Spleen (tissue), 11 donors: ENCODE measurements around the gene FAAP100. TPM values are rescaled to one million over a fixed set of nuclear protein-coding genes. Genes with fewer than 3 reads are reported as not detected.

Source experiments
- DNase-seq: peaks from one replicate; pipeline ENCODE4 v3.0.0-alpha.2; 2020
- H3K27ac ChIP-seq, 8 donors: fragments of 200-600 bp; sonication (generic) in 7 of 8; 1 replicate in 4 of 8; 2 replicates in 4 of 8; pipeline versions ENCODE4 v1.5.0 to v1.8.0; 2016 to 2021; ENCODE audit warnings: inconsistent platforms in 4 of 8, mild to moderate bottlenecking in 4 of 8, moderate library complexity in 1 of 8
- H3K27me3 ChIP-seq, 7 donors: fragments of 200-600 bp; sonication (generic) in 6 of 7; replicated peaks in 1 of 7; 1 replicate in 4 of 7; 2 replicates in 3 of 7; pipeline versions ENCODE4 v1.5.0 to v1.8.0; 2016 to 2021; ENCODE audit warnings: inconsistent platforms in 3 of 7, mild to moderate bottlenecking in 1 of 7
- H3K36me3 ChIP-seq, 6 donors: fragments of 200-600 bp; sonication (generic) in 5 of 6; 1 replicate in 4 of 6; 2 replicates in 2 of 6; pipeline versions ENCODE4 v1.5.0 to v1.8.0; 2016 to 2021; ENCODE audit warnings: inconsistent platforms in 2 of 6
- H3K4me1 ChIP-seq, 6 donors: fragments of 200-600 bp; sonication (generic) in 5 of 6; 1 replicate in 3 of 6; 2 replicates in 3 of 6; pipeline versions ENCODE4 v1.5.0 to v1.8.0; 2016 to 2021; ENCODE audit warnings: inconsistent platforms in 3 of 6
- H3K4me3 ChIP-seq, 8 donors: fragments of 200-600 bp; sonication (generic) in 7 of 8; 1 replicate in 4 of 8; 2 replicates in 4 of 8; pipeline versions ENCODE4 v1.5.0 to v1.8.0; 2016 to 2021; ENCODE audit warnings: inconsistent platforms in 4 of 8, mild to moderate bottlenecking in 4 of 8, moderate library complexity in 2 of 8
- H3K9me3 ChIP-seq, 8 donors: fragments of 200-600 bp; sonication (generic) in 7 of 8; 1 replicate in 4 of 8; 2 replicates in 4 of 8; pipeline versions ENCODE4 v1.5.0 to v1.8.0; 2016 to 2021; ENCODE audit warnings: inconsistent platforms in 4 of 8
- CTCF ChIP-seq, 11 experiments: fragments of 200-600 bp in 7 of 11; fragments of 450-650 bp in 4 of 11; sonication (generic) in 4 of 11; IDR thresholded peaks in 8 of 11; conservative IDR thresholded peaks in 3 of 11; 1 replicate in 7 of 11; 2 replicates in 4 of 11; pipeline versions ENCODE4 v1.4.0 to v1.8.0; 2016 to 2021; ENCODE audit warnings: antibody characterized with exemption in 11 of 11, inconsistent platforms in 4 of 11, mild to moderate bottlenecking in 1 of 11
- POLR2A ChIP-seq, 3 donors: fragments of 450-650 bp; IDR thresholded peaks; one replicate each; pipeline ENCODE4 v1.5.1; 2017; ENCODE audit warnings: antibody characterized with exemption in 3 of 3, mild to moderate bottlenecking in 1 of 3
- POLR2AphosphoS5 ChIP-seq, 3 donors: sonication (generic); formaldehyde crosslinking; IDR thresholded peaks; one replicate each; pipeline ENCODE4 v1.5.1; 2017; ENCODE audit warnings: antibody characterized with exemption in 3 of 3
- WGBS, 5 donors: extraction: QIAGEN DNeasy Blood & Tissue Kit in 3 of 5; methylation state at CpG; one replicate each; pipeline versions ENCODE4 v1.1.5 to v1.1.7; 2013 to 2018; 5-methylcytosine and 5-hydroxymethylcytosine counted together
- intact Hi-C: fragments of 100-400 bp; cut with DNase I; formaldehyde crosslinking; loops from one replicate; pipeline ENCODE4 v1.15.0; 2023; ENCODE audit warnings: low total_unique reads
- polyA plus RNA-seq, 3 donors: library from polyadenylated mRNA; stranded (reverse); fragments of 200-250 nt; gene quantifications; one replicate each; pipeline ENCODE4 v1.2.1, GENCODE V29; 2013
- total RNA-seq, 7 donors: library from RNA; depleted of rRNA in 3 of 7; stranded (reverse); fragments of >200 nt in 3 of 7; fragmentation: NEBNext Ultra II Directional in 4 of 7; extraction: Animal tissue kit (Norgen Biotek cat#: 25700) in 4 of 7; gene quantifications; one replicate each; pipeline versions ENCODE4 v1.1.0 to v1.2.1, GENCODE V29; 2016 to 2021
- donor health status: healthy with polysubstance abuse.
- donor health status: DM: no; HTN: no; CAD: no; lungs with moderate emphysema.
- donor health status: DM: no; HTN: no; CAD: no.
- donor health status: Bipolar disorder and iron deficiency.
- donor health status: healthy.
- donor health status: DM: no; HTN: no; CAD: no.
- donor health status: DM: yes; HTN: yes; CAD: no.

FAAP100 gene
- total and polyA plus RNA-seq, 10 donors: 32.2 to 77.2 (median 50.9) TPM

GRCh38 chr17:81537856-81538555, 14.1 kb downstream of the FAAP100 start:
- Histone ChIP-seq H3K4me3 (no peak overlapping the region), H3K27ac (no peak overlapping the region), H3K27me3 (peaks cover 0 to 45% (median 25%) of the 10 kb centered on the region in 7 donors), H3K4me1 (peaks cover 9 to 36% (median 22%) of the 10 kb centered on the region in 6 donors), H3K36me3 (peaks cover 0 to 50% (median 46%) of the 10 kb centered on the region in 6 donors), H3K9me3 (no peaks in the 10 kb centered on the region)
- WGBS, 5 donors: 57 to 77% (median 76%) methylated on average over 21 to 26 of the region's 26 CpGs
- no peak for DNase-seq
- intact Hi-C loops: no loop called here
- peak in 2 of 3 donors; percentile 3 to 43 for TF ChIP-seq POLR2AphosphoS5 (IDR thresholded peaks at IDR 0.05)
- peak in 5 of 11 experiments; percentile 11 to 29 (median 20) for TF ChIP-seq CTCF (IDR thresholded peaks at IDR 0.05 in 8 of 11, conservative IDR thresholded peaks at IDR 0.05 in 3 of 11)
- no peak for TF ChIP-seq POLR2A (IDR thresholded peaks at IDR 0.05)

- intact Hi-C loops: no loop called here
- peaks cover 9 to 36% (median 22%) of the 10 kb centered on the region in 6 donors for H3K4me1 ChIP-seq
- H3K27ac ChIP-seq: no peak overlapping the region
- TF ChIP-seq POLR2A (IDR thresholded peaks at IDR 0.05) (no peak), POLR2AphosphoS5 (IDR thresholded peaks at IDR 0.05) (peak; percentile 28 to 67 (median 48)), CTCF (IDR thresholded peaks at IDR 0.05 in 8 of 11, conservative IDR thresholded peaks at IDR 0.05 in 3 of 11) (peak; percentile 13 to 81 (median 70))
- WGBS, 5 donors: 9 to 17% (median 14%) methylated on average over 10 to 17 of the region's 17 CpGs
- peaks cover 0 to 44% (median 40%) of the 10 kb centered on the region in 6 donors for H3K36me3 ChIP-seq
- H3K27me3 ChIP-seq: peaks cover 0 to 47% (median 25%) of the 10 kb centered on the region in 7 donors
- H3K4me3 ChIP-seq: peak overlapping the region in 1 of 8 donors; percentile 25
- no peaks in the 10 kb centered on the region for H3K9me3 ChIP-seq
- peak; percentile 87 for DNase-seq
Observed at GRCh38 chr17:81537343-81537855, 14.8 kb downstream of the FAAP100 start.

- Histone ChIP-seq H3K4me3 (peak overlapping the region in 1 of 8 donors; percentile 12), H3K9me3 (no peaks in the 10 kb centered on the region), H3K4me1 (peaks cover 9 to 36% (median 22%) of the 10 kb centered on the region in 6 donors), H3K27ac (no peak overlapping the region), H3K27me3 (peaks cover 0 to 47% (median 25%) of the 10 kb centered on the region in 7 donors), H3K36me3 (peaks cover 0 to 39% (median 36%) of the 10 kb centered on the region in 6 donors)
- 9 to 11% (median 9%) methylated on average over 48 to 89 of the region's 89 CpGs for WGBS, 5 donors
- intact Hi-C loops: no loop called here
- TF ChIP-seq POLR2A (IDR thresholded peaks at IDR 0.05) (no peak), POLR2AphosphoS5 (IDR thresholded peaks at IDR 0.05) (peak in 2 of 3 donors; percentile 29 to 65)
- no peak for DNase-seq
Observed at GRCh38 chr17:81536299-81537290, 15.6 kb downstream of the FAAP100 start.
